Measurements from ENCODE around the gene SEPTIN1. TPM values are rescaled to one million over a fixed set of nuclear protein-coding genes. Genes with fewer than 3 reads are reported as not detected.
"Not testable (repeated sequence)": the region's sequence is repeated elsewhere in the genome, so short reads cannot be mapped to it uniquely, and the experiment has no call there.

The SEPTIN1 gene
- total RNA-seq, 4 donors from 2014 or later = 7.2 to 65.2 (median 9.8) TPM

DNA sequence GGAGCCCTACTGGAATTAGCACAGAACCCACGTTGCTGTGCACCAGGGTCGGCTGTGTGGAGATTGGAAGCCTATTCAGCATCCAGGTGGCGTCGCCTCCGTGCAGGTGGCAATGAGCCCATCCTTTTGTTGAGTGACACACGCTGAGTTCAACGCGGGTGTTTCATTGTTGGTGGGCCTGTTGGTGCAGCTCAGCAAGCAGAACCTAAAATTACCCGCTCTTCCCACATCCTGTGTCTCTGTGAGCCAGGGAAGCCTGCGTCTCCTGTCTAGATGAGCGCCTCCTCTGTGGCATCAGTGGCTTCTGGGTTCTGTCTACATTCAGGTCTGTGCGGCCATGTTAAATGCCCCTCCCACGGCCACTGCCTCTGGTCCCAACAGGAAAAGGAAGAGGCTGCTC, 41.7 kb downstream of the SEPTIN1 start:
- Histone ChIP-seq H3K9me3 (no peaks in the 10 kb centered on the region), H3K27me3 (no peaks in the 10 kb centered on the region), H3K27ac (no peak overlapping the region), H3K36me3 (no peaks in the 10 kb centered on the region), H3K4me1 (peaks cover 0 to 5% (median 2%) of the 10 kb centered on the region in 4 donors), H3K4me3 (no peak overlapping the region)
- no peak for TF ChIP-seq POLR2A (IDR thresholded peaks at IDR 0.05)
- TF ChIP-seq, protein P1, sequence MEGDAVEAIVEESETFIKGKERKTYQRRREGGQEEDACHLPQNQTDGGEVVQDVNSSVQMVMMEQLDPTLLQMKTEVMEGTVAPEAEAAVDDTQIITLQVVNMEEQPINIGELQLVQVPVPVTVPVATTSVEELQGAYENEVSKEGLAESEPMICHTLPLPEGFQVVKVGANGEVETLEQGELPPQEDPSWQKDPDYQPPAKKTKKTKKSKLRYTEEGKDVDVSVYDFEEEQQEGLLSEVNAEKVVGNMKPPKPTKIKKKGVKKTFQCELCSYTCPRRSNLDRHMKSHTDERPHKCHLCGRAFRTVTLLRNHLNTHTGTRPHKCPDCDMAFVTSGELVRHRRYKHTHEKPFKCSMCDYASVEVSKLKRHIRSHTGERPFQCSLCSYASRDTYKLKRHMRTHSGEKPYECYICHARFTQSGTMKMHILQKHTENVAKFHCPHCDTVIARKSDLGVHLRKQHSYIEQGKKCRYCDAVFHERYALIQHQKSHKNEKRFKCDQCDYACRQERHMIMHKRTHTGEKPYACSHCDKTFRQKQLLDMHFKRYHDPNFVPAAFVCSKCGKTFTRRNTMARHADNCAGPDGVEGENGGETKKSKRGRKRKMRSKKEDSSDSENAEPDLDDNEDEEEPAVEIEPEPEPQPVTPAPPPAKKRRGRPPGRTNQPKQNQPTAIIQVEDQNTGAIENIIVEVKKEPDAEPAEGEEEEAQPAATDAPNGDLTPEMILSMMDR (IDR thresholded peaks at IDR 0.05) = no peak
- no peak for DNase-seq

DNA sequence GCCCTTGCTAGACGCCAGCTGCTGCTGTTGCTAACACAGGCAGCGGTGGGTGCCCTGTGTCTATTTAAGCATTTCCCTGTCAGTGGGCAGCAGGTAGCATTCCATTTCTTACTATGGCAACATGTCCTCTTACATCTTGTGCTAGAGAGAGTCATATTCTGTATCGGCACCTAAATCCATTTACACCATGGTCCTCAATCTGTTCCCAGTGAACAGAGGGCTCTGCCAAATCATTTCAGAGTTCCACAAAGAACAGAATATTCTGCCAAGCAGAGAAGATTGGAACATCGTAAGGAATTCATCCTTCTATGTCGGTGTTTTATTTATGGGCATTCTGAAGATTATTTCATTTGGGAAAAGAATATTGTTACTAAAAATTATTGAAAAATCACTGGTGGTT, 43.6 kb downstream of the SEPTIN1 start:
- not testable (repeated sequence) for H3K9me3 ChIP-seq, H3K4me3 ChIP-seq, H3K4me1 ChIP-seq, H3K36me3 ChIP-seq, H3K27me3 ChIP-seq, H3K27ac ChIP-seq, DNase-seq

- H3K4me1 ChIP-seq, H3K36me3 ChIP-seq, H3K4me3 ChIP-seq, H3K27me3 ChIP-seq, H3K9me3 ChIP-seq: not testable (repeated sequence)
- H3K27ac ChIP-seq = peak overlapping the region in 1 of 4 donors; percentile 46
- peak in 1 of 3 donors; percentile 13 for DNase-seq
Observed at GRCh38 chr16:30337964-30338357, 44.4 kb downstream of the SEPTIN1 start.

- H3K27me3 ChIP-seq = no peaks in the 10 kb centered on the region
Observed at GRCh38 chr16:30335598-30336474, 46.5 kb downstream of the SEPTIN1 start.

DNA sequence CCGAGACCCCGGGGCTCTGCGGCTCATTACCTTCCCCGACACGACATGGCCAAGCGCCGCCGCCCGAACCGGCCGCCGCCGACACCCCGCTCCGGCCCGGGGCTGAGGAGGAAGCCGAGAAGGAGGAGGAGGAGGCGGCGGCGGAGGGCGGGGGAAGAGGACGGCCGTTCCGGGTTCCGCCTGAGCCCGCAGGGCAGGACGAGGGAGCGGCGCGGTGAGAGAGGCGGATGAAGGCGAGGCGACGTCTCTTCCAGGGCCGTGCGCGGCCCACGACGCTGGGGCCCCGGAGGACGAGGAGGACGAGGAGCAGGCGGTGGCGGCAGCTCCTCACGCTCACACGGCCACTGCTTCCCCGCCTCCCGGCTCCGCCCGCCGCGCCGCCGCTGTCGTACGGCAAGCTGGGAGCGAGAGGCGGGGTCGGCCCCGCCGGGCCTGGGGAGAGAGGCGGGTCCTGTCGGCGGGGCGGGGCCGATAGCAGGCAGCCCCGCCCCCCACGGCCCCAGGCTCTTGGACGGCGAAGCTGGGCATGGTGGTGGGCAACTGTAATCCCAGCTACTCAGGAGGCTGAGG, 47.2 kb downstream of the SEPTIN1 start:
- H3K4me1 ChIP-seq, H3K27me3 ChIP-seq, H3K9me3 ChIP-seq, H3K36me3 ChIP-seq: not testable (repeated sequence)
- peak overlapping the region; percentile 91 to 99 (median 98) for H3K27ac ChIP-seq
- peak; percentile 90 to 91 for TF ChIP-seq POLR2A (IDR thresholded peaks at IDR 0.05)
- TF ChIP-seq, protein P1 (IDR thresholded peaks at IDR 0.05) = peak in 1 of 6 experiments; percentile 4
- DNase-seq = peak; percentile 87 to 94 (median 87)
- H3K4me3 ChIP-seq = peak overlapping the region; percentile 59 to 95 (median 76)

More at GRCh38 chr16:30335598-30336474, 46.5 kb downstream of the SEPTIN1 start:
- Histone ChIP-seq H3K27ac (peak overlapping the region; percentile 91 to 99 (median 98)), H3K36me3 (no peaks in the 10 kb centered on the region), H3K4me3 (peak overlapping the region; percentile 59 to 95 (median 76)), H3K4me1 (peaks cover 0 to 7% (median 2%) of the 10 kb centered on the region in 4 donors), H3K9me3 (no peaks in the 10 kb centered on the region)
- DNase-seq = no peak
- TF ChIP-seq, protein P1 (IDR thresholded peaks at IDR 0.05) = no peak
- no peak for TF ChIP-seq POLR2A (IDR thresholded peaks at IDR 0.05)

DNA sequence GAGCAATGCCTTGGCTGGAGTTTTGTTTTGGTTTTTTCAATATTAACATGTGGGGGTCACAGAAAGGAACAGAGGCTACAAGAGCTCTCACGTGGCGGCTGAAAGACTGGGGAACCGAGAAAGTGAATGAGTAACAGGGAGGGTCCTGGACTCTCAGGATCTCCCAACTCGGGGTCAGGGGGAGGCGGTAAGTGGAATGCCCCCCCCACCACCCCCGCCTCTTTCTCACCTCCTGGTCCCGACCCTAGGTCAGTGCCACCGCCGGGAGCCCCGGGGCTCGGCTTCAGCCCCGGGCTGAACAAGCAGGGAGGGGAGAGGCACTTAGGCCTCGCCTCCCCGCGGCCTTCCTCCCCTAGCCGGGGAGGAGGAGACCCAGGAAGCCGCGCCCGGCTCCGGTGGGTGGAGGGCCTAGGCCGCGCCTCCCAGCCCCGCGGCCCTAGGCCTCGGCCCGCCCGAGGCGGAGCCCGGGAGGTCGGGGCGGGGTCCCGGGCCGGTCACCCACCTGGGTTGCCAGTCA, 47.8 kb downstream of the SEPTIN1 start:
- DNase-seq = peak; percentile 78 to 93 (median 88)
- peak overlapping the region; percentile 59 to 95 (median 76) for H3K4me3 ChIP-seq
- not testable (repeated sequence) for H3K9me3 ChIP-seq, H3K36me3 ChIP-seq, H3K27me3 ChIP-seq, H3K4me1 ChIP-seq
- H3K27ac ChIP-seq = peak overlapping the region; percentile 91 to 99 (median 98)

Small RNA genes lying within 50 kb of the gene (small RNA-seq; reads per million reads assigned to genes)
- 0 to 1.7 reads per million in 2 donors for gene RF00406

Other genes with a start within 250 kb of the SEPTIN1 start
- 100 to 1,000 TPM in 1 of 4 donors, 10 to 100 TPM in 3; 21.2 to 205 (median 32.1) TPM for gene CORO1A, start 199.0 kb downstream of the SEPTIN1 start, total RNA-seq
- 100 to 1,000 TPM; 227 to 487 (median 370) TPM for gene BOLA2B, start 188.9 kb downstream of the SEPTIN1 start, total RNA-seq
- gene SLX1A, start 188.7 kb downstream of the SEPTIN1 start, total RNA-seq = 100 to 1,000 TPM in 3 of 4 donors, 10 to 100 TPM in 1; 56.1 to 283 (median 260) TPM
- gene SULT1A3, start 183.3 kb downstream of the SEPTIN1 start, total RNA-seq = 100 to 1,000 TPM in 3 of 4 donors, 10 to 100 TPM in 1; 97.4 to 195 (median 133) TPM
- gene NPIPB13, start 134.1 kb downstream of the SEPTIN1 start, total RNA-seq = 1 to 10 TPM in 3 of 4 donors, not detected in 1; 5.9 to 9.9 (median 8.3) TPM
- gene CD2BP2, start 27.3 kb downstream of the SEPTIN1 start, total RNA-seq = 10 to 100 TPM; 32.2 to 39.9 (median 35.3) TPM
- 10 to 100 TPM; 37.1 to 58.2 (median 48.9) TPM for gene TBC1D10B, start 12.1 kb downstream of the SEPTIN1 start, total RNA-seq
- not detected for gene MYL11, start 7.8 kb downstream of the SEPTIN1 start, total RNA-seq
- 1 to 10 TPM; 4.2 to 9.7 (median 7.1) TPM for gene ZNF48, start 12.9 kb upstream of the SEPTIN1 start, total RNA-seq
- 10 to 100 TPM in 2 of 4 donors, 1 to 10 TPM in 2; 5.4 to 15.7 (median 8.5) TPM for gene ZNF771, start 25.0 kb upstream of the SEPTIN1 start, total RNA-seq
- 10 to 100 TPM; 20.7 to 33.3 (median 27.6) TPM for gene DCTPP1, start 47.5 kb upstream of the SEPTIN1 start, total RNA-seq
- gene SEPHS2, start 63.3 kb upstream of the SEPTIN1 start, total RNA-seq = 100 to 1,000 TPM in 2 of 4 donors, 10 to 100 TPM in 2; 47.9 to 130 (median 106) TPM
- 10 to 100 TPM in 3 of 4 donors, 1 to 10 TPM in 1; 4.3 to 52.0 (median 13.0) TPM for gene ITGAL, start 90.2 kb upstream of the SEPTIN1 start, total RNA-seq
- 10 to 100 TPM; 19.8 to 64.8 (median 54.1) TPM for gene ZNF768, start 144.0 kb upstream of the SEPTIN1 start, total RNA-seq
- 10 to 100 TPM; 12.4 to 22.8 (median 19.1) TPM for gene ZNF747, start 152.3 kb upstream of the SEPTIN1 start, total RNA-seq
- gene ZNF764, start 175.8 kb upstream of the SEPTIN1 start, total RNA-seq = 10 to 100 TPM in 3 of 4 donors, 1 to 10 TPM in 1; 5.8 to 22.5 (median 19.8) TPM
- gene ZNF688, start 189.2 kb upstream of the SEPTIN1 start, total RNA-seq = 10 to 100 TPM; 38.6 to 53.3 (median 41.1) TPM
- gene ZNF785, start 203.1 kb upstream of the SEPTIN1 start, total RNA-seq = 10 to 100 TPM; 13.7 to 55.0 (median 29.3) TPM
- 10 to 100 TPM in 2 of 4 donors, 1 to 10 TPM in 2; 7.5 to 12.5 (median 9.9) TPM for gene ZNF689, start 227.8 kb upstream of the SEPTIN1 start, total RNA-seq

Measured in Peyer's patch (tissue), 4 donors.